Heart left ventricle (tissue), 13 donors: Measurements from ENCODE around the gene SARS1.

Experiments
- POLR2A ChIP-seq, 2 donors: fragments of 450-650 bp; IDR thresholded peaks; one replicate each; pipeline ENCODE4 v1.6.1; 2017; ENCODE audit warnings: antibody characterized with exemption in 2 of 2, mild to moderate bottlenecking in 2 of 2, moderate library complexity in 2 of 2
- TF ChIP-seq, protein P1 (sequence below), 12 donors: fragments of 200-600 bp; sonication (generic) in 4 of 12; IDR thresholded peaks; one replicate each; pipeline versions ENCODE4 v1.5.0 to v1.8.0; 2018 to 2022; ENCODE audit warnings: antibody characterized with exemption in 12 of 12, mild to moderate bottlenecking in 5 of 12
- donor health status: ischemic (EF 13 %, LVEDD 7.1; RV severe dilation, severe dysfunction).
- donor health status: DM: no; HTN: yes; CAD: no.
- donor health status: DM: no; HTN: no; CAD: no.
- donor health status: ischemic (EF 25% LVEDD 6.9; RV normal size, moderate dysfunction).
- donor health status: ischemic (EF 25% LVEDD 5.7; RV mildly dilated, moderate dysfunction).
- donor health status: ischemic (EF 35%, LVEDD 5.7; RV mildly dilated, moderate dysfunction).
- donor health status: nonischemic (EF 11% LVEDD 7.7; RV severe dilation, severe dysfunction).
- donor health status: DM: yes; HTN: yes; CAD: no.
- donor health status: PGD.
- donor health status: ischemic (EF 29% LVEDD 5.4; RV normal size, mild dysfunction).
- donor health status: nonischemic (EF 23%, LVEDD 6.1; RV moderate dilation, normal function).

DNA sequence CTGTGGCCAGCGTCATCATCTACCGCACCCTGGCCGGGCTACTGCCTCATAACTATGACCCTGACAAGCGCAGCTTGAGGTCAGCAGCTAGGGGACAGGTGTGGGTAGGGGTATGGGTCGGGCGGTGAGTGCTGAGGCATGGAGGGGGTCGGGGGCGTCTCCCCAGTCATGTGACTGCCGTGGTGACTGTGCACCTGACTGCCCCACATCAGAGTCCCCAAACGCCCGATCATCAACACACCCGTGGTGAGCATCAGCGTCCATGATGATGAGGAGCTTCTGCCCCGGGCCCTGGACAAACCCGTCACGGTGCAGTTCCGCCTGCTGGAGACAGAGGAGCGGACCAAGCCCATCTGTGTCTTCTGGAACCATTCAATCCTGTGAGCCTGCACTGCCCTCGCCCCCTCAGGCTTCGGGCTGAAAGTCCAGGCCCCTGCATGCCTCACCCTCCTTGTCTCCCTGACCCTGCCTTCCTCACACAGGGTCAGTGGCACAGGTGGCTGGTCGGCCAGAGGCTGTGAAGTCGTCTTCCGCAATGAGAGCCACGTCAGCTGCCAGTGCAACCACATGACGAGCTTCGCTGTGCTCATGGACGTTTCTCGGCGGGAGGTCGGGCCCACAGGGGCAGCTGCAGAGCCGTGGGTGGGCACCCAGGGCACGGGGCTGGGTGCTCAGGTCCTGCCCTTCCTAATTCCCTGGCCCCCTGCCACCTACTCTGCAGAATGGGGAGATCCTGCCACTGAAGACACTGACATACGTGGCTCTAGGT lies 55.7 kb downstream of the SARS1 start:
- TF ChIP-seq, protein P1, sequence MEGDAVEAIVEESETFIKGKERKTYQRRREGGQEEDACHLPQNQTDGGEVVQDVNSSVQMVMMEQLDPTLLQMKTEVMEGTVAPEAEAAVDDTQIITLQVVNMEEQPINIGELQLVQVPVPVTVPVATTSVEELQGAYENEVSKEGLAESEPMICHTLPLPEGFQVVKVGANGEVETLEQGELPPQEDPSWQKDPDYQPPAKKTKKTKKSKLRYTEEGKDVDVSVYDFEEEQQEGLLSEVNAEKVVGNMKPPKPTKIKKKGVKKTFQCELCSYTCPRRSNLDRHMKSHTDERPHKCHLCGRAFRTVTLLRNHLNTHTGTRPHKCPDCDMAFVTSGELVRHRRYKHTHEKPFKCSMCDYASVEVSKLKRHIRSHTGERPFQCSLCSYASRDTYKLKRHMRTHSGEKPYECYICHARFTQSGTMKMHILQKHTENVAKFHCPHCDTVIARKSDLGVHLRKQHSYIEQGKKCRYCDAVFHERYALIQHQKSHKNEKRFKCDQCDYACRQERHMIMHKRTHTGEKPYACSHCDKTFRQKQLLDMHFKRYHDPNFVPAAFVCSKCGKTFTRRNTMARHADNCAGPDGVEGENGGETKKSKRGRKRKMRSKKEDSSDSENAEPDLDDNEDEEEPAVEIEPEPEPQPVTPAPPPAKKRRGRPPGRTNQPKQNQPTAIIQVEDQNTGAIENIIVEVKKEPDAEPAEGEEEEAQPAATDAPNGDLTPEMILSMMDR (IDR thresholded peaks at IDR 0.05) = no peak
- no peak for TF ChIP-seq POLR2A (IDR thresholded peaks at IDR 0.05)
